ENCODE results near the gene MZT2B.
A peak's percentile ranks its signal among the peaks of the same experiment; 100 is the strongest.
"Not testable (repeated sequence)": the region's sequence is repeated elsewhere in the genome, so short reads cannot be mapped to it uniquely, and the experiment has no call there.

MZT2B gene

GRCh38 chr2:130165293-130166016, 16.6 kb upstream of the MZT2B start:
- no peak for ATAC-seq
- TF ChIP-seq ZNF8 (CRISPR knock-in tag; IDR thresholded peaks at IDR 0.05), result peak; percentile 61; the same call in 1 of the 2 replicates
- TF ChIP-seq POU6F1 (CRISPR knock-in tag; IDR thresholded peaks at IDR 0.05; ENCODE audit: borderline replicate concordance, low read depth), result no peak

- not testable (repeated sequence) for ATAC-seq
Measured at GRCh38 chr2:130166611-130167010, 15.5 kb upstream of the MZT2B start.

- ATAC-seq, result not testable (repeated sequence)
Measured at GRCh38 chr2:130169163-130169562, 12.9 kb upstream of the MZT2B start.

GRCh38 chr2:130169896-130170295, 12.2 kb upstream of the MZT2B start:
- TF ChIP-seq ESRRG (CRISPR knock-in tag; IDR thresholded peaks at IDR 0.05), result no peak
- TF ChIP-seq POU6F1 (CRISPR knock-in tag; IDR thresholded peaks at IDR 0.05; ENCODE audit: borderline replicate concordance, low read depth), result no peak
- no peak for TF ChIP-seq RARB (CRISPR knock-in tag; IDR thresholded peaks at IDR 0.05)
- TF ChIP-seq ISL1 (CRISPR knock-in tag; IDR thresholded peaks at IDR 0.05), result no peak
- no peak for TF ChIP-seq ZNF8 (CRISPR knock-in tag; IDR thresholded peaks at IDR 0.05)
- TF ChIP-seq PPARA (CRISPR knock-in tag; IDR thresholded peaks at IDR 0.05; ENCODE audit: borderline replicate concordance), result no peak
- TF ChIP-seq GLIS3 (CRISPR knock-in tag; IDR thresholded peaks at IDR 0.05), result no peak
- TF ChIP-seq TOX (CRISPR knock-in tag; IDR thresholded peaks at IDR 0.05; ENCODE audit: borderline replicate concordance), result no peak
- no peak for TF ChIP-seq TSHZ2 (CRISPR knock-in tag; IDR thresholded peaks at IDR 0.05)
- no peak for TF ChIP-seq SNAI2 (CRISPR knock-in tag; IDR thresholded peaks at IDR 0.05)
- TF ChIP-seq ZNF70 (CRISPR knock-in tag; IDR thresholded peaks at IDR 0.05), result no peak
- no peak for TF ChIP-seq ZC3H10 (CRISPR knock-in tag; IDR thresholded peaks at IDR 0.05)
- no peak for TF ChIP-seq ZFP30 (CRISPR knock-in tag; IDR thresholded peaks at IDR 0.05)
- no peak for TF ChIP-seq ZNF565 (CRISPR knock-in tag; conservative IDR thresholded peaks at IDR 0.05; ENCODE audit: low read depth)
- TF ChIP-seq BACH2 (CRISPR knock-in tag; IDR thresholded peaks at IDR 0.05; ENCODE audit: borderline replicate concordance), result no peak
- no peak for TF ChIP-seq OSR1 (CRISPR knock-in tag; IDR thresholded peaks at IDR 0.05)
- no peak for TF ChIP-seq ARNTL (CRISPR knock-in tag; IDR thresholded peaks at IDR 0.05; ENCODE audit: borderline replicate concordance, low read depth)
- no peak for TF ChIP-seq ZFP3 (CRISPR knock-in tag; IDR thresholded peaks at IDR 0.05)
- no peak for TF ChIP-seq CREB5 (CRISPR knock-in tag; IDR thresholded peaks at IDR 0.05; ENCODE audit: low read depth)
- no peak for ATAC-seq

- not testable (repeated sequence) for ATAC-seq
Measured at GRCh38 chr2:130174866-130175265, 7.2 kb upstream of the MZT2B start.

GRCh38 chr2:130180404-130181324, 1.4 kb upstream of the MZT2B start:
- ATAC-seq, result not testable (repeated sequence)

Measured in SK-N-SH treated with all-trans-retinoic acid at 6 μM for 48 hours (cell line).